ENCODE results near the gene EEF1A1.

The EEF1A1 gene

GRCh38 chr6:73523434-73524123, 2.7 kb upstream of the EEF1A1 start:
- H2AK5ac ChIP-seq (ENCODE audit: low read depth, low read length) = peak overlapping the region; percentile 40
- no peaks in the 10 kb centered on the region for H3K27me3 ChIP-seq (ENCODE audit: control insufficient read depth in 3 of 3, insufficient read depth in 3 of 3, low read depth in 1 of 3, low read length in 3 of 3)
- peak overlapping the region; percentile 37 for H3K4me2 ChIP-seq (ENCODE audit: insufficient read depth, low read length, poor library complexity, severe bottlenecking)
- H4K91ac ChIP-seq (ENCODE audit: low read depth, low read length, poor library complexity) = no peak overlapping the region
- H2BK120ac ChIP-seq (ENCODE audit: low read depth, low read length) = peak overlapping the region; percentile 2
- H4K8ac ChIP-seq (ENCODE audit: low read depth, low read length) = no peak overlapping the region
- peaks cover 11 to 18% of the 10 kb centered on the region in 2 donors for H3K36me3 ChIP-seq (replicated peaks in 1 of 2; ENCODE audit: control insufficient read depth in 2 of 2, insufficient read depth in 2 of 2, low read length in 2 of 2)
- H3K4me3 ChIP-seq (ENCODE audit: low read length in 2 of 2) = peak overlapping the region in 1 of 2 donors; percentile 69
- no peak for DNase-seq (ENCODE audit: low spot score)
- H3K27ac ChIP-seq (replicated peaks; ENCODE audit: low read length) = no peak overlapping the region
- H3K9me3 ChIP-seq (replicated peaks in 1 of 2; ENCODE audit: control insufficient read depth in 2 of 2, insufficient read depth in 1 of 2, low read depth in 1 of 2, low read length in 2 of 2) = peaks cover 0 to 2% of the 10 kb centered on the region in 2 donors
- H2BK5ac ChIP-seq (ENCODE audit: low read length) = peak overlapping the region; percentile 59
- no peak overlapping the region for H2BK12ac ChIP-seq (ENCODE audit: low read length)
- H3K4ac ChIP-seq (ENCODE audit: low read length) = peak overlapping the region; percentile 78
- H3K4me1 ChIP-seq (ENCODE audit: control insufficient read depth in 2 of 2, insufficient read depth in 1 of 2, low read depth in 1 of 2, low read length in 2 of 2) = peaks cover 2% of the 10 kb centered on the region in 2 donors
- peaks cover 4% of the 10 kb centered on the region for H3K79me1 ChIP-seq (ENCODE audit: low read depth, low read length)
- H3K18ac ChIP-seq (ENCODE audit: low read length) = peak overlapping the region; percentile 87
- WGBS, 2 donors (ENCODE audit: extremely low coverage in 2 of 2, insufficient read length in 2 of 2, insufficient replicate concordance in 1 of 2) = no CpG with 5 or more reads among the region's 50 CpGs
- H2BK15ac ChIP-seq (ENCODE audit: low read length) = peak overlapping the region; percentile 94
- peak overlapping the region; percentile 87 for H3K23ac ChIP-seq (ENCODE audit: low read depth, low read length, poor library complexity)
- H3K9ac ChIP-seq (ENCODE audit: low read depth, low read length, poor library complexity) = no peak overlapping the region
- H2AFZ ChIP-seq (ENCODE audit: low read length) = no peak overlapping the region
- no peak overlapping the region for H3K14ac ChIP-seq (ENCODE audit: low read length)

- H3K23ac ChIP-seq (ENCODE audit: low read depth, low read length, poor library complexity) = peak overlapping the region; percentile 25
- peak overlapping the region; percentile 91 to 95 for H3K4me3 ChIP-seq (ENCODE audit: low read length in 2 of 2)
- H3K36me3 ChIP-seq (replicated peaks in 1 of 2; ENCODE audit: control insufficient read depth in 2 of 2, insufficient read depth in 2 of 2, low read length in 2 of 2) = peaks cover 22 to 37% of the 10 kb centered on the region in 2 donors
- WGBS, 2 donors (ENCODE audit: extremely low coverage in 2 of 2, insufficient read length in 2 of 2, insufficient replicate concordance in 1 of 2) = no CpG with 5 or more reads among the region's 36 CpGs
- H3K9me3 ChIP-seq (replicated peaks in 1 of 2; ENCODE audit: control insufficient read depth in 2 of 2, insufficient read depth in 1 of 2, low read depth in 1 of 2, low read length in 2 of 2) = peaks cover 0 to 2% of the 10 kb centered on the region in 2 donors
- no peak for DNase-seq (ENCODE audit: low spot score)
- peak overlapping the region; percentile 96 for H2BK120ac ChIP-seq (ENCODE audit: low read depth, low read length)
- H3K9ac ChIP-seq (ENCODE audit: low read depth, low read length, poor library complexity) = peak overlapping the region; percentile 93
- no peak overlapping the region for H4K91ac ChIP-seq (ENCODE audit: low read depth, low read length, poor library complexity)
- H3K14ac ChIP-seq (ENCODE audit: low read length) = peak overlapping the region; percentile 71
- peaks cover 6 to 9% of the 10 kb centered on the region in 2 donors for H3K4me1 ChIP-seq (ENCODE audit: control insufficient read depth in 2 of 2, insufficient read depth in 1 of 2, low read depth in 1 of 2, low read length in 2 of 2)
- no peak overlapping the region for H4K8ac ChIP-seq (ENCODE audit: low read depth, low read length)
- peak overlapping the region; percentile 71 for H3K4me2 ChIP-seq (ENCODE audit: insufficient read depth, low read length, poor library complexity, severe bottlenecking)
- peak overlapping the region; percentile 99 for H3K27ac ChIP-seq (replicated peaks; ENCODE audit: low read length)
- peak overlapping the region; percentile 95 for H3K18ac ChIP-seq (ENCODE audit: low read length)
- H2AFZ ChIP-seq (ENCODE audit: low read length) = peak overlapping the region; percentile 88
- peak overlapping the region; percentile 99 for H2BK5ac ChIP-seq (ENCODE audit: low read length)
- H2BK15ac ChIP-seq (ENCODE audit: low read length) = peak overlapping the region; percentile 24
- H3K27me3 ChIP-seq (ENCODE audit: control insufficient read depth in 3 of 3, insufficient read depth in 3 of 3, low read depth in 1 of 3, low read length in 3 of 3) = no peaks in the 10 kb centered on the region
- H2BK12ac ChIP-seq (ENCODE audit: low read length) = peak overlapping the region; percentile 10
- peak overlapping the region; percentile 88 for H2AK5ac ChIP-seq (ENCODE audit: low read depth, low read length)
- H3K79me1 ChIP-seq (ENCODE audit: low read depth, low read length) = peaks cover 6% of the 10 kb centered on the region
- peak overlapping the region; percentile 89 for H3K4ac ChIP-seq (ENCODE audit: low read length)
Observed at GRCh38 chr6:73521351-73521985, 636 bp upstream of the EEF1A1 start.

GRCh38 chr6:73519926-73520687, 725 bp downstream of the EEF1A1 start:
- H3K18ac ChIP-seq (ENCODE audit: low read length) = peak overlapping the region; percentile 98
- H3K4me3 ChIP-seq (ENCODE audit: low read length in 2 of 2) = peak overlapping the region; percentile 91 to 99
- H3K14ac ChIP-seq (ENCODE audit: low read length) = peak overlapping the region; percentile 97
- H4K8ac ChIP-seq (ENCODE audit: low read depth, low read length) = peak overlapping the region; percentile 82
- no CpG with 5 or more reads among the region's 56 CpGs for WGBS, 2 donors (ENCODE audit: extremely low coverage in 2 of 2, insufficient read length in 2 of 2, insufficient replicate concordance in 1 of 2)
- H3K27ac ChIP-seq (replicated peaks; ENCODE audit: low read length) = peak overlapping the region; percentile 92
- no peak for DNase-seq (ENCODE audit: low spot score)
- peak overlapping the region; percentile 100 for H2AK5ac ChIP-seq (ENCODE audit: low read depth, low read length)
- no peak overlapping the region for H4K91ac ChIP-seq (ENCODE audit: low read depth, low read length, poor library complexity)
- peak overlapping the region; percentile 99 for H3K23ac ChIP-seq (ENCODE audit: low read depth, low read length, poor library complexity)
- H3K27me3 ChIP-seq (ENCODE audit: control insufficient read depth in 3 of 3, insufficient read depth in 3 of 3, low read depth in 1 of 3, low read length in 3 of 3) = no peaks in the 10 kb centered on the region
- H2BK120ac ChIP-seq (ENCODE audit: low read depth, low read length) = peak overlapping the region; percentile 47
- H3K79me1 ChIP-seq (ENCODE audit: low read depth, low read length) = peaks cover 6% of the 10 kb centered on the region
- peaks cover 25 to 51% of the 10 kb centered on the region in 2 donors for H3K36me3 ChIP-seq (replicated peaks in 1 of 2; ENCODE audit: control insufficient read depth in 2 of 2, insufficient read depth in 2 of 2, low read length in 2 of 2)
- peaks cover 6 to 9% of the 10 kb centered on the region in 2 donors for H3K4me1 ChIP-seq (ENCODE audit: control insufficient read depth in 2 of 2, insufficient read depth in 1 of 2, low read depth in 1 of 2, low read length in 2 of 2)
- peak overlapping the region; percentile 99 for H3K9ac ChIP-seq (ENCODE audit: low read depth, low read length, poor library complexity)
- H2BK15ac ChIP-seq (ENCODE audit: low read length) = peak overlapping the region; percentile 92
- H3K4me2 ChIP-seq (ENCODE audit: insufficient read depth, low read length, poor library complexity, severe bottlenecking) = peak overlapping the region; percentile 49
- peaks cover 0 to 2% of the 10 kb centered on the region in 2 donors for H3K9me3 ChIP-seq (replicated peaks in 1 of 2; ENCODE audit: control insufficient read depth in 2 of 2, insufficient read depth in 1 of 2, low read depth in 1 of 2, low read length in 2 of 2)
- peak overlapping the region; percentile 98 for H3K4ac ChIP-seq (ENCODE audit: low read length)
- no peak overlapping the region for H2BK12ac ChIP-seq (ENCODE audit: low read length)
- peak overlapping the region; percentile 91 for H2BK5ac ChIP-seq (ENCODE audit: low read length)
- peak overlapping the region; percentile 88 for H2AFZ ChIP-seq (ENCODE audit: low read length)

Measured in neuronal stem cell (in vitro differentiated cells).